A673 (cell line): ENCODE measurements around the gene DGKH. TPM values are rescaled to one million over a fixed set of nuclear protein-coding genes. Genes with fewer than 3 reads are reported as not detected.

Source experiments
- BruUV-seq: library from RNA; stranded (reverse); fragments of 400-500 nt; replicated peaks from 2 replicates; lab custom pipeline; 2021; lab: Mats Ljungman, UMichigan
- CTCF ChIA-PET: fragments of 300-600 bp; sonication (Branson Sonifier 250); formaldehyde crosslinking; loops from one replicate; lab custom pipeline; 2022; ENCODE audit warnings: antibody characterized with exemption; lab: Charles Lee
- POLR2A ChIA-PET: fragments of 300-600 bp; sonication (Branson Sonifier 250); formaldehyde crosslinking; loops from one replicate; lab custom pipeline; 2022; ENCODE audit warnings: antibody characterized with exemption; ENCODE audit not compliant: low non-redundant PET; lab: Charles Lee
- DNase-seq: peaks from one replicate; pipeline ENCODE4 v3.0.0-alpha.2; 2015; ENCODE audit warnings: low spot score
- H3K27ac ChIP-seq: fragments of 200-600 bp; sonication (generic); 2 replicates; pipeline ENCODE4 v1.5.1; 2016; ENCODE audit warnings: mixed run types, low read depth, mild to moderate bottlenecking, mixed read lengths, antibody characterized with exemption, low read length; ENCODE audit not compliant: poor library complexity, severe bottlenecking
- H3K27me3 ChIP-seq: fragments of 200-600 bp; sonication (generic); replicated peaks from 2 replicates; pipeline ENCODE4 v1.6.1; 2017; ENCODE audit warnings: mixed run types, low read depth, mild to moderate bottlenecking, mixed read lengths, antibody characterized with exemption, low read length; ENCODE audit not compliant: insufficient read depth, poor library complexity
- H3K36me3 ChIP-seq: fragments of 200-600 bp; sonication (generic); 2 replicates; pipeline ENCODE4 v1.6.1; 2016; ENCODE audit warnings: mixed run types, mild to moderate bottlenecking, mixed read lengths, antibody characterized with exemption, low read length; ENCODE audit not compliant: insufficient read depth, poor library complexity, severe bottlenecking
- H3K4me1 ChIP-seq: fragments of 200-600 bp; sonication (generic); 2 replicates; pipeline ENCODE4 v1.6.1; 2017; ENCODE audit warnings: mixed run types, mild to moderate bottlenecking, mixed read lengths, antibody characterized with exemption, low read length; ENCODE audit not compliant: insufficient read depth, poor library complexity, severe bottlenecking
- H3K4me3 ChIP-seq: fragments of 200-600 bp; sonication (generic); 2 replicates; pipeline ENCODE4 v1.5.1; 2016; ENCODE audit warnings: low read depth, mixed run types, mild to moderate bottlenecking, mixed read lengths, low read length; ENCODE audit not compliant: poor library complexity, severe bottlenecking
- H3K9me3 ChIP-seq: fragments of 200-600 bp; sonication (generic); 2 replicates; pipeline ENCODE4 v1.6.1; 2016; ENCODE audit warnings: mixed run types, low read depth, mild to moderate bottlenecking, mixed read lengths, antibody characterized with exemption, low read length; ENCODE audit not compliant: poor library complexity, severe bottlenecking
- CTCF ChIP-seq: fragments of 300-800, 200-600 bp; sonication (generic); conservative IDR thresholded peaks from 2 replicates; pipeline ENCODE4 v1.5.1; 2017; ENCODE audit warnings: low read depth, mild to moderate bottlenecking, antibody characterized with exemption, low read length, moderate library complexity, mixed read lengths
- EZH2 ChIP-seq: fragments of 200-600 bp; sonication (generic); IDR thresholded peaks from 2 replicates; pipeline ENCODE4 v1.6.1; 2017; ENCODE audit warnings: borderline replicate concordance, low read depth, mild to moderate bottlenecking, mixed read lengths, antibody characterized with exemption, low read length; ENCODE audit not compliant: poor library complexity, severe bottlenecking
- intact Hi-C: fragments of 100-400 bp; cut with micrococcal nuclease; formaldehyde crosslinking; loops from one replicate; pipeline ENCODE4 v1.10.0; 2022; ENCODE audit not compliant: unreplicated experiment
- total RNA-seq: library from RNA; stranded (reverse); gene quantifications from 2 replicates; pipeline ENCODE4 v1.2.3, GENCODE V29; 2021

DGKH gene
- total RNA-seq, 1 experiment from 2014 or later = 13.8 TPM

DNA sequence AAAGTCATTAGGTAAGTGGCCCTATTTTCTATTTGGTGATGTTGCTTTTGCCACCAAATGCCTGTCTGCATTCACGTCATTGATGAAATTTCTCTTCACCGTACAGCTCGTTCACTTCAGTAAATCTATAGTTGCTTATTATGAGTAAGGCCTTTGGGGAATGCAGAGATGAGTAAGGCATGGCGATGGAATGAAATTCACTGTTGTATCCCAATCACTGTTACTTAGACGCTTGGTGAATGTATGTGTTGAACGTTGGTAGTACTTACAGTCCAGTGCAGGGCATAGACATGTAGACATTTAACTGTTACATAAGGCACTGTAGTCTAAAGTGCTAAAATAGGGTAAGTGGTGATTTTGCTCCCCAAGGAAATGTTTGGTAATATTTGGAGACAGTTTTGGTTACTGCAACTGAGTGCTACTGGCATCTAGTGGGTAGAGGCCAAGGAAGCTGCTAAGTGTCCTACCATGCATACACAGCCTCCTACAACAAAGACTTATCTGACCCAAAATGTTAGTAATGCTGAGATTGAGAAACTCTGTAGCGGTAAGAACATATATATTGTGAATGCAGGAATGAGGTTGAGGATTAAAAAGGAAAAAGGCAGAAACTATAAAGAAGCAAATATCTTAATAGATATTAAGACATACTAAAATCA is 229.3 kb downstream of the DGKH start:
- no TSS peak for BruUV-seq
- CTCF ChIA-PET = no interaction called here
- peaks cover 20% of the 10 kb centered on the region for H3K4me1 ChIP-seq
- intact Hi-C loops = no loop called here
- no peaks in the 10 kb centered on the region for H3K27me3 ChIP-seq
- H3K36me3 ChIP-seq = no peaks in the 10 kb centered on the region
- no peaks in the 10 kb centered on the region for H3K9me3 ChIP-seq
- no peak overlapping the region for H3K4me3 ChIP-seq
- TF ChIP-seq CTCF = no peak
- no peak for TF ChIP-seq EZH2
- DNase-seq = no peak
- H3K27ac ChIP-seq = no peak overlapping the region
- POLR2A ChIA-PET = no interaction called here

DNA sequence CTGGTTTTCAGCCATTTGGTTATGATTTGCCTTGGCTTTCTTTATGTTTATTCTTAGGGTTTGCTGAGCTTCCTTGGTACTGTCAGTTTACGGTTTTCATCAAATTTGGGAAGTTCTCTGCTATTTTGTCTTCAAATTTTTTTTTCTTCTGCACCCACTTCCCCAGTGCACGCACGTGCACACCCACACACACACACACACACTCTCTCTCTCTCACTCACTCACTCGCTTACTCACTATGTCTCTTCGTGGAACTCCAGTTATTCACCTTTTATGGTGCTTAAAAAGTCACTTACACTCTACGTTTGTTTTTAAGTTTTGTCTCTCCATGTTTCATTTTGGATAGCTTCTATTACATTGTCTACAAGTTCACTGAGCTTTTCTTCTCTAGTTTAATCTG is 230.6 kb downstream of the DGKH start:
- peaks cover 15% of the 10 kb centered on the region for H3K4me1 ChIP-seq
- ChIA-PET POLR2A (no interaction called here), CTCF (no interaction called here)
- intact Hi-C loops = no loop called here
- DNase-seq = no peak
- H3K27ac ChIP-seq = no peak overlapping the region
- H3K4me3 ChIP-seq = no peak overlapping the region
- no peaks in the 10 kb centered on the region for H3K27me3 ChIP-seq
- TF ChIP-seq CTCF (no peak), EZH2 (no peak)
- no peaks in the 10 kb centered on the region for H3K9me3 ChIP-seq
- H3K36me3 ChIP-seq = no peaks in the 10 kb centered on the region
- BruUV-seq = no TSS peak

DNA sequence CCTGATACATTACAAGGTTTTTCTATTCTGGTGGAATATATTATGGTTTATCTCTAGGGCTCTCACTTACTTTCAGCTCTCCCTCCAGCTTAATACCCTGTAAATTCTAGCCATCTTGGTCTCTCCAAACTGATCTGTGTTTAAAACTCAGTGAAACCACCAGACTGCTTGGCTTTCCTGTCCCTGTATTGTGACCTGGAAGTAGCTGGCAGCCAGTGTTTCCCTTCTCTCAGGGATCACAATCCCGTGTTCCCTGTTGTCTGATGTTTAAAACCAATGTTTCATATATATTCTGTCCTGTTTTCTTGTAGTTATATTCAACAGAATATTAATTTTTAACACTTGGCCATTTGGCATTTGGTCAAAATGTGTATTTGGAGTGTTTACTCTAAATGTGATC is 231.5 kb downstream of the DGKH start:
- TF ChIP-seq EZH2 = no peak
- TF ChIP-seq CTCF = no peak
- intact Hi-C loops = no loop called here
- no peaks in the 10 kb centered on the region for H3K9me3 ChIP-seq
- no peaks in the 10 kb centered on the region for H3K27me3 ChIP-seq
- H3K4me3 ChIP-seq = no peak overlapping the region
- no peak overlapping the region for H3K27ac ChIP-seq
- CTCF ChIA-PET = no interaction called here
- peaks cover 15% of the 10 kb centered on the region for H3K4me1 ChIP-seq
- no peaks in the 10 kb centered on the region for H3K36me3 ChIP-seq
- no TSS peak for BruUV-seq
- no peak for DNase-seq
- POLR2A ChIA-PET = no interaction called here
